ENCODE data around the gene ENHO.
"Not testable (repeated sequence)": the region's sequence is repeated elsewhere in the genome, so short reads cannot be mapped to it uniquely, and the experiment has no call there.

Gene ENHO

GRCh38 chr9:34546834-34547827 lies 24.3 kb upstream of the ENHO start:
- H3K36me3 ChIP-seq (ENCODE audit: control insufficient read depth, insufficient read depth, low read length) = no peaks in the 10 kb centered on the region
- H3K4me1 ChIP-seq (ENCODE audit: control insufficient read depth, insufficient read depth, low read length) = no peaks in the 10 kb centered on the region; the same call in 1 of the 2 replicates
- H3K27me3 ChIP-seq (ENCODE audit: control insufficient read depth, insufficient read depth, low read length) = 0 out of 2 replicates have a peak, but pooled peaks cover 4% of the 10 kb centered on the region
- no peak overlapping the region for H3K9ac ChIP-seq (ENCODE audit: low read length)
- no peaks in the 10 kb centered on the region for H3K9me3 ChIP-seq (ENCODE audit: control insufficient read depth, insufficient read depth, low read depth, low read length)
- H3K27ac ChIP-seq (ENCODE audit: low read depth, low read length) = no peak overlapping the region
- H3K4me3 ChIP-seq (ENCODE audit: low read depth, low read length) = no peak overlapping the region

- H3K9ac ChIP-seq (ENCODE audit: low read length) = no peak overlapping the region
- no peaks in the 10 kb centered on the region for H3K9me3 ChIP-seq (ENCODE audit: control insufficient read depth, insufficient read depth, low read depth, low read length)
- H3K27ac ChIP-seq (ENCODE audit: low read depth, low read length) = no peak overlapping the region
- H3K27me3 ChIP-seq (ENCODE audit: control insufficient read depth, insufficient read depth, low read length) = 0 out of 2 replicates have a peak, but pooled peaks cover 4% of the 10 kb centered on the region
- no peaks in the 10 kb centered on the region; the same call in 1 of the 2 replicates for H3K4me1 ChIP-seq (ENCODE audit: control insufficient read depth, insufficient read depth, low read length)
- no peak overlapping the region for H3K4me3 ChIP-seq (ENCODE audit: low read depth, low read length)
- H3K36me3 ChIP-seq (ENCODE audit: control insufficient read depth, insufficient read depth, low read length) = no peaks in the 10 kb centered on the region
Measured at GRCh38 chr9:34546102-34546833, 23.5 kb upstream of the ENHO start.

GRCh38 chr9:34545497-34545896 lies 22.7 kb upstream of the ENHO start:
- 0 out of 2 replicates have a peak, but pooled peaks cover 4% of the 10 kb centered on the region for H3K27me3 ChIP-seq (ENCODE audit: control insufficient read depth, insufficient read depth, low read length)
- no peak overlapping the region for H3K4me3 ChIP-seq (ENCODE audit: low read depth, low read length)
- H3K27ac ChIP-seq (ENCODE audit: low read depth, low read length) = no peak overlapping the region
- H3K4me1 ChIP-seq (ENCODE audit: control insufficient read depth, insufficient read depth, low read length) = no peaks in the 10 kb centered on the region; the same call in 1 of the 2 replicates
- no peak overlapping the region for H3K9ac ChIP-seq (ENCODE audit: low read length)
- no peaks in the 10 kb centered on the region for H3K36me3 ChIP-seq (ENCODE audit: control insufficient read depth, insufficient read depth, low read length)
- no peaks in the 10 kb centered on the region for H3K9me3 ChIP-seq (ENCODE audit: control insufficient read depth, insufficient read depth, low read depth, low read length)

GRCh38 chr9:34544035-34544434 lies 21.2 kb upstream of the ENHO start:
- H3K9me3 ChIP-seq (ENCODE audit: control insufficient read depth, insufficient read depth, low read depth, low read length) = no peaks in the 10 kb centered on the region
- H3K4me1 ChIP-seq (ENCODE audit: control insufficient read depth, insufficient read depth, low read length) = no peaks in the 10 kb centered on the region; the same call in 1 of the 2 replicates
- no peak overlapping the region for H3K9ac ChIP-seq (ENCODE audit: low read length)
- H3K36me3 ChIP-seq (ENCODE audit: control insufficient read depth, insufficient read depth, low read length) = no peaks in the 10 kb centered on the region
- 0 out of 2 replicates have a peak, but pooled peaks cover 4% of the 10 kb centered on the region for H3K27me3 ChIP-seq (ENCODE audit: control insufficient read depth, insufficient read depth, low read length)
- H3K27ac ChIP-seq (ENCODE audit: low read depth, low read length) = no peak overlapping the region
- no peak overlapping the region for H3K4me3 ChIP-seq (ENCODE audit: low read depth, low read length)

- no peak overlapping the region for H3K9ac ChIP-seq (ENCODE audit: low read length)
Measured at GRCh38 chr9:34541540-34541939, 18.8 kb upstream of the ENHO start.

GRCh38 chr9:34540827-34541226 lies 18.0 kb upstream of the ENHO start:
- Histone ChIP-seq H3K9me3 (ENCODE audit: control insufficient read depth, insufficient read depth, low read depth, low read length) (no peaks in the 10 kb centered on the region), H3K27ac (ENCODE audit: low read depth, low read length) (no peak overlapping the region), H3K9ac (ENCODE audit: low read length) (no peak overlapping the region), H3K36me3 (ENCODE audit: control insufficient read depth, insufficient read depth, low read length) (no peaks in the 10 kb centered on the region), H3K4me1 (ENCODE audit: control insufficient read depth, insufficient read depth, low read length) (no peaks in the 10 kb centered on the region), H3K4me3 (ENCODE audit: low read depth, low read length) (no peak overlapping the region), H3K27me3 (ENCODE audit: control insufficient read depth, insufficient read depth, low read length) (no peaks in the 10 kb centered on the region)

More at GRCh38 chr9:34541540-34541939, 18.8 kb upstream of the ENHO start:
- Histone ChIP-seq H3K4me3 (ENCODE audit: low read depth, low read length) (no peak overlapping the region), H3K27ac (ENCODE audit: low read depth, low read length) (no peak overlapping the region), H3K36me3 (ENCODE audit: control insufficient read depth, insufficient read depth, low read length) (no peaks in the 10 kb centered on the region), H3K4me1 (ENCODE audit: control insufficient read depth, insufficient read depth, low read length) (no peaks in the 10 kb centered on the region; the same call in 1 of the 2 replicates), H3K27me3 (ENCODE audit: control insufficient read depth, insufficient read depth, low read length) (no peaks in the 10 kb centered on the region), H3K9me3 (ENCODE audit: control insufficient read depth, insufficient read depth, low read depth, low read length) (no peaks in the 10 kb centered on the region)

GRCh38 chr9:34536685-34537084 lies 13.9 kb upstream of the ENHO start:
- Histone ChIP-seq H3K4me3 (ENCODE audit: low read depth, low read length) (no peak overlapping the region), H3K4me1 (ENCODE audit: control insufficient read depth, insufficient read depth, low read length) (no peaks in the 10 kb centered on the region), H3K27ac (ENCODE audit: low read depth, low read length) (no peak overlapping the region), H3K27me3 (ENCODE audit: control insufficient read depth, insufficient read depth, low read length) (0 out of 2 replicates have a peak, but pooled peaks cover 5% of the 10 kb centered on the region), H3K9me3 (ENCODE audit: control insufficient read depth, insufficient read depth, low read depth, low read length) (peaks cover 16% of the 10 kb centered on the region; the same call in 1 of the 2 replicates), H3K9ac (ENCODE audit: low read length) (no peak overlapping the region), H3K36me3 (ENCODE audit: control insufficient read depth, insufficient read depth, low read length) (no peaks in the 10 kb centered on the region)

GRCh38 chr9:34532041-34532440 lies 9.3 kb upstream of the ENHO start:
- H3K27me3 ChIP-seq (ENCODE audit: control insufficient read depth, insufficient read depth, low read length); H3K9ac ChIP-seq (ENCODE audit: low read length); H3K36me3 ChIP-seq (ENCODE audit: control insufficient read depth, insufficient read depth, low read length); H3K4me3 ChIP-seq (ENCODE audit: low read depth, low read length); H3K4me1 ChIP-seq (ENCODE audit: control insufficient read depth, insufficient read depth, low read length); H3K27ac ChIP-seq (ENCODE audit: low read depth, low read length): not testable (repeated sequence)
- H3K9me3 ChIP-seq (ENCODE audit: control insufficient read depth, insufficient read depth, low read depth, low read length) = peaks cover 18% of the 10 kb centered on the region; the same call in 1 of the 2 replicates

- Histone ChIP-seq H3K4me1 (ENCODE audit: control insufficient read depth, insufficient read depth, low read length) (peaks cover 18% of the 10 kb centered on the region), H3K4me3 (ENCODE audit: low read depth, low read length) (no peak overlapping the region), H3K9me3 (ENCODE audit: control insufficient read depth, insufficient read depth, low read depth, low read length) (no peaks in the 10 kb centered on the region), H3K27me3 (ENCODE audit: control insufficient read depth, insufficient read depth, low read length) (peaks cover 36% of the 10 kb centered on the region), H3K36me3 (ENCODE audit: control insufficient read depth, insufficient read depth, low read length) (no peaks in the 10 kb centered on the region), H3K9ac (ENCODE audit: low read length) (no peak overlapping the region), H3K27ac (ENCODE audit: low read depth, low read length) (no peak overlapping the region)
Measured at GRCh38 chr9:34526026-34526425, 3.2 kb upstream of the ENHO start.

GRCh38 chr9:34524349-34524748 lies 1.6 kb upstream of the ENHO start:
- Histone ChIP-seq H3K4me1 (ENCODE audit: control insufficient read depth, insufficient read depth, low read length) (peaks cover 21% of the 10 kb centered on the region), H3K36me3 (ENCODE audit: control insufficient read depth, insufficient read depth, low read length) (no peaks in the 10 kb centered on the region), H3K9ac (ENCODE audit: low read length) (no peak overlapping the region), H3K9me3 (ENCODE audit: control insufficient read depth, insufficient read depth, low read depth, low read length) (no peaks in the 10 kb centered on the region), H3K27ac (ENCODE audit: low read depth, low read length) (no peak overlapping the region), H3K27me3 (ENCODE audit: control insufficient read depth, insufficient read depth, low read length) (peaks cover 44% of the 10 kb centered on the region), H3K4me3 (ENCODE audit: low read depth, low read length) (no peak overlapping the region)
